Kasumi-1 (cell line): ENCODE results near the gene AOAH.
A peak's percentile ranks its signal among the peaks of the same experiment; 100 is the strongest.

ENCODE experiments used
- DNase-seq, 2 experiments: peaks; one replicate each; lab custom pipeline; 2025; lab: John Stamatoyannopoulos, UW

AOAH gene

DNA sequence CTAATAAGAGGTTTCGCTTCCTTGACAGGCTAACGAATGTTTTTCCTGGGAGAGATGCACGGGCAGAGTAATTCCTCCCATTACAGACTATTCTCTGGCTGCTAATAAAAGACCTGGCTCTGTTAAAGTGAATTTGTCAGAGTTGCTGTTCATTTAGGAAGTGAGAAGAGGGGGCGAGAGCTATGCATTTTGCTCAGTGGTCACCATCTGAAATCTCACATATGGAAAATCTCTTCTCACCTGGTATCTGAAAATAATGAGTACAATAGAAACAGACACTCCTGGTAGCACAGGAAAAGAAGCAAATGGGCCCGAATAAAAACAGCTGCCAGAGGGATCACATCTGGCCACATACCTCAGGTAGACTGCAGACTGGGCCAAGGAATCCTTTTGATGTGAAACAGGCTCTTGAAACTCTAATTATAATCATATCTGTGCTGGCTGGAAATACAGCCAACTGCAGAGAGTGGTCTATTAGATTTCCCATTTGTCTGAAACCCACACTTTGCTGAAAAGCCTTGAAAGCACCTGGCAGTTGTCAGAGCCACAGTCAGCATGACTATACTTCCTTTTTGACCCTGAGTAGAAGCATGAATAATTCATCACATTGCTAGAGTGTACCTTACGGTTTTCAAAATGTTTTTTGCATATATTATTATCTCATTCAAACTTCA, 33.6 kb downstream of the AOAH start:
- no peak for DNase-seq

GRCh38 chr7:36690041-36690440, 34.3 kb downstream of the AOAH start:
- DNase-seq = no peak

- peak in 1 of 2 experiments; percentile 11 for DNase-seq
Measured at GRCh38 chr7:36686499-36686898, 37.8 kb downstream of the AOAH start.

DNA sequence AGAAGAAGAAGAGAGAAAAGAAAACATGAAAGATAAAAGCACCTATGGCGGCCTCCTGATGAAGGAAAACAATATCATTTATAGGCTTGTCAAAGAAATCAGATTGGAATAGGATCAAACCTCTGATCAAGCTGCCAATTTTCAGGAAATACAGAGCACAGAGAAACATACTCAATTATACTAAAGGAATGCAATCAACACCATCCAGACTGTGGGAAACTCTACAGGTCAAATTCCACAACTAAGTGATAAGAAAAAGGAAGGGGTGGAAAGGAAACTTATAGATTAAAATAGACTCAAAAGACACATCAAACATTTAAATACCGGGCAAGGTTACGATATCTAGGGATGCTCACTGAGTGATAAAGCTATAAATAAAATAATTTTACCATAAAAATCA, 39.3 kb downstream of the AOAH start:
- no peak for DNase-seq

DNA sequence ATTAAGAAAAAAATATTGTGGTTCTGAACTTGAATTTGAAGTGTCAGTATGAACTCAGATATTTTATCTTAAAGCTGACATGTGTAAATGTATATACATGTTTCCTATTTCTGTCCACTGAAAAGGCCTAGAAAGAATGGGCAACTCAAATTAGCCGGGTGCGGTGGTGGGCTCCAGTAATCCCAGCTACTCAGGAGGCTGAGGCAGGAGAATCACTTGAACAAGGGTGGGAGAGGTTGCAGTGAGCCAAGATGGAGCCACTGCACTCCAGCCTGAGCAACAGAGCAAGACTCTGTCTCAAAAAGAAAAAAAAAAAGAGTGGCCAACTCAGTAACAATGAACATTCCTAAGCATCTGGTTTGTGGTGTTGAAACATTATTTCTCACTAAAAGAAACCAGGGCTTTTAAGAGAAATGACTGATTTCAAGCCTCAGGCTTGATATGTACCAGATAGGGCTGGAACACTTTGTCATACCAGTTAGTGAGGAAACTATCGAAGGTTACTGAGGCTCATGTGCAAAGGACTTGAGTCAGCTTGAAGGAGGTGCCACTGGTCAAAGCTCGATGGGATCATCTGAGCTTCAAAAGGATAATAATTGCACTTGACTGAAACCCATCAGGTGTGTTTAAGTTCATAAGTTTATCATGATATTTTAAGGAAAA, 40.5 kb downstream of the AOAH start:
- DNase-seq = no peak

DNA sequence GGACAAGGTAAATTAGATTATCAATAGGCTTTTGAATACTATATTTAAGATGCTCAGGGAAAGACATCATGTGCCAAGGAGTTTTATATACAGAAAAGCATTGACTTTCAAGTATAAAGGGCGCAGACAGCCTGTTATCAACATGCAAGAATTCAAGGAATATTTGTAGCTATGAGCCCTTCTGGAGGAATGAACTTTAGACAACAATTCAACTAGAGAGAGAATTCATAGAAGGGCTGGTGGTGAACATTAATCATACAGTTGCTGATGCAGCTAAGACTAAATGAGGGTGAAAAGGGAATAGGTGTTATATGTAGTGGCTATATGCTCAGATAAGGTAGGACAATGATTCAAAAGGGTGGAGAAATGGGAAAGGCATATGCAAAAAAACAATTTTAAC, 41.2 kb downstream of the AOAH start:
- no peak for DNase-seq

- DNase-seq = peak; percentile 34 to 46
Measured at GRCh38 chr7:36682102-36682501, 42.2 kb downstream of the AOAH start.

GRCh38 chr7:36677769-36678437, 46.4 kb downstream of the AOAH start:
- DNase-seq = no peak

DNA sequence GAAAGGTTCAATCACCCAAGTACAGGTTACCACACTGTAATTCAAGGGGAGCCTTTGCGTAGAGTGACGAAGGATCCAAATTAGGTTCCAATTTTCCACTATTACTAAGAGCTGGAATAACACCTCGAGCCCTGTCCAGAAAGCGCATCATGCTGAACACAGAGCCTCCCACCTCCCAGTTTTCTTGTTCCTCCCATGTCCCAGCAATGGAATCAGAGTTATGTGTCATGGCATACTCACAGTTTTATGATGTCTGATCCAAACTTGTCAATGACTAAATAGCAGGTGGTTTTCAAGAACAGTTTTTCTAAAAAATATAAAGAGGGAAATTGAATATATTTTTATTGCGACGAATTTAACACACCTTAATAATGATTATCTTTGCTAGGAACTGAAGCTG, 50.6 kb downstream of the AOAH start:
- DNase-seq = no peak

GRCh38 chr7:36671432-36671829, 52.9 kb downstream of the AOAH start:
- DNase-seq = no peak

GRCh38 chr7:36670585-36671431, 53.5 kb downstream of the AOAH start:
- peak; percentile 93 to 94 for DNase-seq

GRCh38 chr7:36668750-36669149, 55.5 kb downstream of the AOAH start:
- DNase-seq = no peak

DNA sequence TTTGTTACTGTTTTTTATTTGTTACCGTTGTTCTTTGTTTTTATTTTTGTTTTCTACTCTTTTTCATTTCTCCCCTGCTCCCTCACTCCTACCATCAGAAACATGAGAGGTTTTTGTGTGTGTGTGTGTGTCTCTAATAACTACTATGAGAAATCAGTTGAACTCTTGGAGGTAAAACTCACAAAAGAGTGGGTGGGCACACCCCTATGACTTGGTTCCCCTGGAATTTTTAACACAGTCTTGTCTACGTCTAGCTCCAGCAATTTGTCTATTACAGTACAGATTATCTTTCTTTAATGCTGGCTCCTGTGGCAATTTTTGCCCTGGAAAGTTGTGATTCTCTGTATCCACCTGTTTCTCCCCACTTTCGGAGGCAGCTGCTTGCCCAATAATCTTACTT, 56.2 kb downstream of the AOAH start:
- no peak for DNase-seq

GRCh38 chr7:36667007-36667745, 57.1 kb downstream of the AOAH start:
- no peak for DNase-seq

DNA sequence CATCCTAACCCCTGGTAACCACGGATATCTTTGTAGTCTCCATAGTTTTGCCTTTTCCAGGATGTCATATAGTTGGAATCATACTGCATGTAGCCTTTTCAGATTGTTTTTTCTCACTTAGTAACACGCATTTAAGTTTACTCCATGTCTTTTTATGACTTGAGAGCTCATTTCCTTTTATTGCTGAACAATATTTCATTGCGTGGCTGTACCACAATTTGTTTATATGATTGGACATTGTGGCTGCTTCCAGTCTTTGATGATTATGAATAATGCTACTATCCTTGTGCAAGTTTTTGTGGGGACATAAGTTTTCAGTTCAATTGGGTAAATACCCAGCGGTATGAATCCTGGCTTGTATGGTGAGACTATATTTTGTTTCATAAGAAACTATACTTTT, 60.8 kb downstream of the AOAH start:
- no peak for DNase-seq

DNA sequence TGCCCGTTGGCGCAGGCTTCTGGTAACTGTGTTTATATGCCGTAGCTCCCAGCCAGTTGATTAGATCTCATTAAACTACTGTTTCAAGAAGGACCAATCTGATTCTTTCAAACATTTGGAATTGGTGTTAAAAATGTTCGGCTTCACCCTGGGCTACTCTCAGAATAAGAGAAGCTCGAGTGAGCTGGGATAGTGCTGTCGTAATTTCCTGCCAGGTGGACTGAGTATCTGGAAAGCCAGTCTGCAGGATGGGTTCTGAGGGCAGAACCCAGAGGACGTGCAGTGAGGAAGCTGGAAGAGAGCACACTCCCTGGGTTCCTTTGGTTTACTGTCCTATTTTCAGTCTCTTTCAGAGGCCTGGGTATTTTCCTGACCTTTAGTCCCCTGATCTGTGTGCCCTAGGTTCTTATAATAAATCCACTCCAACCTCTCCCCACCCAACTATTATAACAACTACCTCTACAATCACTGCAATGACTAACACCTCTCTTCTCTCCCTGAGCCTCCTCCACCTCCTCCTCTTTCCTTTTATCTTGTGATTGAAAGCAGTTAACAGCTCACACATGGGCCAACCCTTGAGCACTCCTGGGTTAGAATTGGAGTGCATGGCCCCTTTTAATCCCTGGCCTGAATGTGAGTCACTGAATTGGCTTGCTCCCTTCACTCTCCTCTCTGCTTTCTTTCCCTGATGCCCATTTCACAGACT, 63.0 kb downstream of the AOAH start:
- no peak for DNase-seq

GRCh38 chr7:36659638-36660341, 64.5 kb downstream of the AOAH start:
- DNase-seq = no peak

DNA sequence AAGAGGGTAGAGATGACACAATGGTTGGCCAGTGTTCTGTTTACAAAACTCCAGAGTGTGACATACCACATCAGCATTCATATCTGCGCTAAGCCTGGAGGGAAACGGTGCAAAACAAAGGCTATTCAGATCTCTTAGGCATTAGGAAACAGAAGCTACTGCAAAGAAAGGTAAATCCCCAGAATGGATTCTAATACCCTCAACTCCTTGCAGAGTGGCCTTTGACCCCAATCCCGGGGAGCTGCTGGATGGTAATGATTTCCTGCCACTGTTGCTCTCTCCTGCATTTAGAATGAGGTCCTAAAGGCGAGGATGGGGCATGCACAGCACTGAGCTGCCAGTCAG, 65.2 kb downstream of the AOAH start:
- DNase-seq = no peak

GRCh38 chr7:36658335-36659171, 65.7 kb downstream of the AOAH start:
- DNase-seq = no peak
